ENCODE measurements around the gene IRF3.

IRF3 gene

GRCh38 chr19:49666120-49666444 is 425 bp upstream of the IRF3 start:
- DNase-seq (ENCODE audit: low read depth) = no peak

DNA sequence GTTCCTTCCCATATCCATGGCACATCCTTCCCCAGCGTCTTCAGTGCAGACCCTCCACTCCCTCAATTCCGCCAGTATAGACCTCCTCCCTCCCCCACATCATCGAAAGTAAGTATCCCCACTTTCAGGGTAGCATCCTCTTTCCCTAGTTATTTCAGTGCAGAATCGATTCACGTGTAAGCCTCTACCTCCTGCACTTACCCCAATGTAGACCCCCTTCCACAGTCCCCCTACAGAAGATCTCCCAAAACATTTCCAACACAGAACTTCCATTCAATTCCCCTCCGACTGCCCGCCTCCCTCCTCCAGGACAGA is 664 bp downstream of the IRF3 start:
- no peak for DNase-seq (ENCODE audit: low read depth)

- DNase-seq (ENCODE audit: low read depth) = peak; percentile 77
Observed at GRCh38 chr19:49664171-49665035, 1.3 kb downstream of the IRF3 start.

DNA sequence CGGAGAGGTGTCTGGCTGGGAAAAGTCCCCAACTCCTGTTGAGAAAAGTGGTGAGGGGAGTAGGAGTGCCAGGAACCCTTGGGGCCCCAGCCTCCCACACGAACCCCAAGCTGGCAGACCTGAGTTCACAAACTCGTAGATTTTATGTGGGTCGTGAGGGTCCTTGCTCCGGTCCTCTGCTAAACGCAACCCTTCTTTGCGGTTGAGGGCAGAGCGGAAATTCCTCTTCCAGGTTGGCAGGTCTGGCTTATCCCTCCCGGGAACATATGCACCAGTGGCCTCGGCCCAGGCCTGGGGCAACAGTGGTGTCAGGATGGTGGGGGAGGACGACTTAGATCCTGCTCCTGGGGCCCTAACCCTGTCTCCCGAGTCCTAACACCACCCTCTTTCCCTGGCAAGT is 2.4 kb downstream of the IRF3 start:
- no peak for DNase-seq (ENCODE audit: low read depth)

- no peak for DNase-seq (ENCODE audit: low read depth)
Observed at GRCh38 chr19:49662011-49662410, 3.6 kb downstream of the IRF3 start.

GRCh38 chr19:49660338-49660961 is 5.2 kb downstream of the IRF3 start:
- no peak for DNase-seq (ENCODE audit: low read depth)

- DNase-seq (ENCODE audit: low read depth) = no peak
Observed at GRCh38 chr19:49658566-49659442, 6.9 kb downstream of the IRF3 start.

GRCh38 chr19:49658139-49658517 is 7.5 kb downstream of the IRF3 start:
- DNase-seq (ENCODE audit: low read depth) = no peak

DNA sequence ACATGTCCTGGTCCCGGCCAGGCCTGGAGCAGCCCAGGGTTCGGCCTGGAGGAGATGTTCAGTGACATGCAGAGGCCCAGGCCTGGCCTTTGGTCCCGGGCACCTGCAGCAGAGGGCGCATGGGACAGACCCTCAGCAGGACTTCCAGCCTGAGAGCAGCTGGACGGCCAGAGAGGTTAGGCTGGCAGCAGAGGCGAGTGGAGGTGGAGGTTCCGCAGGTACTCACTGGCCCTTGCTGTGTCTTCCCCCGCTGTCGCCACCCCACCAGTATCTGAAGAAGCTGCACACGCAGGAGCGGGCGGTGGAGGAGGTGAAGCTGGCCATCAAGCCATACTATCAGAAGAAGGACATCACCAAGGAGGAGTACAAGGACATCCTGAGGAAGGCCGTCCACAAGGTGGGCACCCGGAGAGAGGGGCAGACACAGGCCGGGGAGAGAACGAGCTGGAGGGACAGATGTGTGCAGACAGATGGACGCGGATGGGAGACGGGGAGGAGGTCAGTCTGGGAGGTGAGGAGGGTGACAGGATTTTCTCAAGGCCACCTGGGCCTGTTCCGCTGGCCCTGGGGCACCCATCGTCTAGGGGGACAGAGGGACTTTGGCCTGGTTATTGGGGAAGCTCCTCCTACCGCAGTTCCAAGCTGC is 8.0 kb downstream of the IRF3 start:
- no peak for DNase-seq (ENCODE audit: low read depth)

DNA sequence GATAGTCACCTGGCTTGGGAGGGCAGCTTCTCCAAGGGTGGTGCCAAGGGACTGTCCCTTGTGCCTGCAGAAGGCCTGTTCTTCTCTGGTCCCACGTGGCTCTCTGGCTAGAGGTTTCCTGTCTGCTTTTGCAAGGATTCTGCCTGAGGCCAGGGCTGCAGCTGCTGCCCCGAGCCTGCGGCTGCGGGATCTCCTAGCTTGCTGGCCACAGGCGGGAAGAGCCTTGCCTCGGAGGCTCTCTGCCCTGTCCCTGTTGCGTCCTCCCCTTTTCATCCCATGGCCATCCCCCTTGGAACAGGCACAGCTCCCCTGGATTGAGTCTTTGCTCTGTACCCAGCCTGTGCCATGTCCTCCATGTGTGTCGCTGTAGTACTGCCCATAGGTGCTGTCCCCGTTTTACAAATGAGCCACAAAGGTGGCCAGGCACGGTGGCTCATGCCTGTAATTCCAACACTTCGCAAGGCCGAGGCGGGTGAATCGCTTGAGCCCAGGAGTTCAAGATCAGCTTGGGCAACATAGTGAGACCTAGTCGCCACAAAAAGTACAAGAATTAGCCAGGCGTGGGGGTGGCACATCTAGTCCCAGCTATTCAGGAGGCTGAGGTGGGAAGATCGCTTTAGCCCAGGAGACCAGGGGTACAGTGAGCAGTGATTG is 9.1 kb downstream of the IRF3 start:
- no peak for DNase-seq (ENCODE audit: low read depth)

GRCh38 chr19:49655570-49656455 is 9.8 kb downstream of the IRF3 start:
- DNase-seq (ENCODE audit: low read depth) = no peak

DNA sequence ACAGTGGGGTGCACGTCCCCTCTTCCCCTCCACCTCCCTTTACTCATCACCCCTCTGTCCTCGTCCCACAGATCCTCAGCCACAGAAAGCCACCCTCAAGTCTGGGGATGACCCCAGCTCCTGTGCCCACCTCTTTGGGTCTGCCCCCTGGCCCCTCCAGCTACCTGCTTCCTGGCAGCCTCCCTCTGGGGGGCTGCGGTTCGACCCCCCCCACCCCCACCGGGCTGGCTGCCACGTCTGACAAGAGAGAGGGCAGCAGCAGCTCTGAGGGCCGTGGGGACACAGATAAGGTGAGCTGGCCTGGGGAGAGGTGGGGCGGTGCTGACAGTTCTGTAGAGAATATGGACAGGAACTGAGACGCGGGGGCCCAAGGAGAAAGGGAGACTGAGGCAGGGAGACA is 11.1 kb downstream of the IRF3 start:
- no peak for DNase-seq (ENCODE audit: low read depth)

DNA sequence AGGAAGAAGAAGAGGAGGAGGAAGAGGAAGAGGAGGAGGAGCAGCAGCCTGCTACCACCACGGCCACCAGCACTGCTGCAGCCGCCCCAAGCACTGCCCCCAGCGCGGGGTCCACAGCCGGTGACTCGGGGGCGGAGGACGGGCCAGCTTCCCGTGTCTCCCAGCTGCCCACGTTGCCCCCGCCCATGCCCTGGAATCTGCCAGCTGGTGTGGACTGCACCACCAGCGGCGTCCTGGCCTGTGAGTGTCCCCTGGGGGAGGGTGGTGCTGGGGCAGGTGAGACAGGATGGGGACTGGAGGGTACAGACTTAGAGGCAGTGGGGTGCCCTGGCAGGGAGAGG is 12.2 kb downstream of the IRF3 start:
- DNase-seq (ENCODE audit: low read depth) = no peak

GRCh38 chr19:49652551-49653465 is 12.8 kb downstream of the IRF3 start:
- no peak for DNase-seq (ENCODE audit: low read depth)

GRCh38 chr19:49651820-49652550 is 13.7 kb downstream of the IRF3 start:
- DNase-seq (ENCODE audit: low read depth) = no peak

DNA sequence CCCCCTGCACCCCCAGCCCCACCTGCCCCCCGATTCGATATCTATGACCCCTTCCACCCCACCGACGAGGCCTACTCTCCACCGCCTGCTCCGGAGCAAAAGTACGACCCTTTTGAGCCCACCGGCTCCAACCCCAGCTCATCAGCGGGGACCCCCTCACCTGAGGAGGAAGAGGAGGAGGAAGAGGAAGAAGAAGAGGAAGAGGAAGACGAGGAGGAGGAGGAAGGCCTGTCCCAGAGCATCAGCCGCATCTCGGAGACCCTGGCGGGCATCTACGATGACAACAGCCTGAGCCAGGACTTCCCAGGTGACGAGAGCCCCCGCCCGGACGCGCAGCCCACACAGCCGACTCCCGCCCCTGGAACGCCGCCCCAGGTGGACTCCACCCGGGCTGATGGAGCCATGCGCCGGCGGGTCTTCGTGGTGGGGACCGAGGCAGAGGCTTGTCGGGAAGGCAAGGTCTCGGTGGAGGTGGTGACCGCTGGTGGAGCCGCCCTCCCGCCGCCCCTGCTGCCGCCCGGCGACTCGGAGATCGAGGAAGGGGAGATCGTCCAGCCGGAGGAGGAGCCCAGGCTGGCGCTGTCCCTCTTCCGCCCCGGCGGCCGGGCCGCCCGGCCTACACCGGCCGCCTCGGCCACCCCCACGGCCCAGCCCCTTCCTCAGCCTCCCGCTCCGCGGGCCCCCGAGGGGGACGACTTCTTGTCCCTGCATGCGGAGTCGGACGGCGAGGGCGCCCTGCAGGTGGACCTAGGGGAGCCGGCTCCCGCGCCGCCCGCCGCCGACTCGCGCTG is 14.4 kb downstream of the IRF3 start:
- no peak for DNase-seq (ENCODE audit: low read depth)

GRCh38 chr19:49646586-49646985 is 19.1 kb downstream of the IRF3 start:
- no peak for DNase-seq (ENCODE audit: low read depth)

DNA sequence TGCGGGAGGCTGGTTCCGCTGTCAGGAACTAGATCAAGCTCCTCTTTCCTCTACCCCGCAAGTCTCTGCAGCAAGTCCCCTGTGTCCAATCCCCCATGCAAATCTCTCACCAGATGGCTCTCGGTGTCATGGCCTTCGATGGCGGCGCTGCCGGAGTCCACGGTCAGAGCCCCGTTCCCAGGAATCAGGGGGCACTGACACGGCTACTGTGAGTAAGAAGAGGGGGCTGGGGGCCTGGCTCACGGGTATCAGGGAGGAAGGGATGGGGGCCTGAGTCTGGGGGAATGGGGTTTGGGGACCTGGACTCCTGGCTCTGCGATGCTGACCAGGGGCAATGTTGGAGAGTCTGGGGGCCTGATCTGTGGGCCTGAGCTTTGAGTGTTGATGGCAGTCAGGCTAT is 19.7 kb downstream of the IRF3 start:
- DNase-seq (ENCODE audit: low read depth) = no peak

DNA sequence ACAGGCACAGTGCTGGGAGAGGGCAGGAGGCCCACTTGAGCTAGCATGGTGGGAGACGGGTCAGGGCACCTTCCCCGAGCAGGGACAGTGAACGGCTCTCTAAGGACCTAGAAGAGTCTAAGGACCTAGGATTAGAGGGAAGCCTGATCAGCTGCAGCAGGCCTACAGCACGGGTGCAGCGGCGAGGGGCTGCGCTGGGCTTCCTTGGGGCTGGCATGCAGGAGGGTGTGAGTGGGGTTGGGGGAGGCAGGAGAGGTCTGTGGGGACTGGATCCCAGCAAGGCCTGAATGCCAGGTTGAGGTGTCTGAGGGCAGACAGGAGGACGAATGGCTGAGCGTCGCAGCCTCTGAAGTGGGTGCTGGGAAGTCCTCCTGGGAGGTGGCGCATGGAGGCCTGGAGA is 20.1 kb downstream of the IRF3 start:
- no peak for DNase-seq (ENCODE audit: low read depth)
